Lower leg skin (tissue), 4 donors: ENCODE measurements around the gene OR8G1. TPM values are rescaled to one million over a fixed set of nuclear protein-coding genes. Genes with fewer than 3 reads are reported as not detected.

Experiments
- DNase-seq, 2 donors: peaks; one replicate each; pipeline ENCODE4 v3.0.0-alpha.2; 2019; ENCODE audit warnings: low spot score in 2 of 2
- H3K4me3 ChIP-seq: fragments of 200-600 bp; sonication (generic); 2 replicates; pipeline ENCODE4 v1.5.1; 2017; ENCODE audit warnings: mild to moderate bottlenecking, low read depth; ENCODE audit not compliant: poor library complexity, severe bottlenecking
- CTCF ChIP-seq, 3 donors: fragments of 450-650 bp; IDR thresholded peaks; one replicate each; pipeline ENCODE4 v1.5.1; 2016; ENCODE audit warnings: antibody characterized with exemption in 3 of 3, mild to moderate bottlenecking in 3 of 3, moderate library complexity in 2 of 3
- POLR2A ChIP-seq, 2 donors: fragments of 450-650 bp; IDR thresholded peaks; one replicate each; pipeline ENCODE4 v1.6.1; 2016 to 2017; ENCODE audit warnings: antibody characterized with exemption in 2 of 2, mild to moderate bottlenecking in 1 of 2, moderate library complexity in 1 of 2
- WGBS, 2 donors: methylation state at CpG; one replicate each; pipeline ENCODE4 v1.1.5; 2018; 5-methylcytosine and 5-hydroxymethylcytosine counted together
- intact Hi-C: fragments of 100-400 bp; cut with DNase I; formaldehyde crosslinking; loops from one replicate; pipeline ENCODE4 v1.15.0; 2023; ENCODE audit warnings: low total_unique reads
- total RNA-seq, 4 donors: library from RNA; depleted of rRNA; stranded (reverse); fragments of >200 nt; gene quantifications; one replicate each; pipeline ENCODE4 v1.1.0, GENCODE V29; 2016

Gene OR8G1, protein sequence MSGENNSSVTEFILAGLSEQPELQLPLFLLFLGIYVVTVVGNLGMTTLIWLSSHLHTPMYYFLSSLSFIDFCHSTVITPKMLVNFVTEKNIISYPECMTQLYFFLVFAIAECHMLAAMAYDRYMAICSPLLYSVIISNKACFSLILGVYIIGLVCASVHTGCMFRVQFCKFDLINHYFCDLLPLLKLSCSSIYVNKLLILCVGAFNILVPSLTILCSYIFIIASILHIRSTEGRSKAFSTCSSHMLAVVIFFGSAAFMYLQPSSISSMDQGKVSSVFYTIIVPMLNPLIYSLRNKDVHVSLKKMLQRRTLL
- total RNA-seq, result not detected

DNA sequence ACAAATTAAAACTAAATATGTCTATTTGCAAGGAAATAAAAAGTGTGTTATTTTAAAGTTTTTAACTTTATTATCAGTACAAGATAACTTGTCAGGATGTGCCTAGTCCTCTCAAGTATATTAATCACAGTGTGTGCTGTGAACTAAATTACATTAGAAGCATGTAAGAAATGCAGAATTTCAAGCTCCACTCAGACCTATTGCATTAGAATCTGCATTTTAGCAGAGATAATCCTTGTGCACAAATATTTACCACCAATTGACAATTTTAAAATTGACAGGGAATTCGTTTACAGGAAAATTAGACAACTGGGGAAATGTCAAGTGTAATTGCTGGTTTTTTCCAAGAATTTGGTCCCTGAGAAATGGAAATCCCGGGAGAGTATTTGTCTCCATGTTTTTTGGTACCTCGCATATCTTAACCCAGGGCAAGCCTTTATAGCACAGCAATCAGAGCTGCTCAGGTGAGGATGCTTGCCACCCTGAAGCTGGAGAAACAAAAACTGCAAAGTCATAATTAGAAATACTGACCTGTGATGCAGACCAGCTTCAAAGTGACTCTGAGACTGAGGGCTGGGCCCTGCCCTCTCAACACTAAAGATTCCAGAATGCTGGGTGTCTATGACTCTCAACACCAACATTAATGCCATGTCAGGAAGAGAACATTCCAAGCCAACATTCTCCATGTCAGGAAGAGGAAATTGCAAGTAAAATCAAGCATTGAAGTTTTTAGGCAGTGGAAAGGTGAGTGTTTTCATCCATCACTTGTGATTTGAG, at the start of gene OR8G1:
TSS of gene OR8G1 (plus strand) at position 475 of the 777 bp plus-strand sequence. CDS start 8,581 bp downstream, outside the sequence.
- 62 to 70% methylated on average over 3 of the region's 3 CpGs for WGBS, 2 donors
- intact Hi-C loops, result no loop called here
- TF ChIP-seq POLR2A (IDR thresholded peaks at IDR 0.05) (no peak), CTCF (IDR thresholded peaks at IDR 0.05) (no peak)
- H3K4me3 ChIP-seq, result no peak within 1 kb of the TSS
- no peak for DNase-seq

DNA sequence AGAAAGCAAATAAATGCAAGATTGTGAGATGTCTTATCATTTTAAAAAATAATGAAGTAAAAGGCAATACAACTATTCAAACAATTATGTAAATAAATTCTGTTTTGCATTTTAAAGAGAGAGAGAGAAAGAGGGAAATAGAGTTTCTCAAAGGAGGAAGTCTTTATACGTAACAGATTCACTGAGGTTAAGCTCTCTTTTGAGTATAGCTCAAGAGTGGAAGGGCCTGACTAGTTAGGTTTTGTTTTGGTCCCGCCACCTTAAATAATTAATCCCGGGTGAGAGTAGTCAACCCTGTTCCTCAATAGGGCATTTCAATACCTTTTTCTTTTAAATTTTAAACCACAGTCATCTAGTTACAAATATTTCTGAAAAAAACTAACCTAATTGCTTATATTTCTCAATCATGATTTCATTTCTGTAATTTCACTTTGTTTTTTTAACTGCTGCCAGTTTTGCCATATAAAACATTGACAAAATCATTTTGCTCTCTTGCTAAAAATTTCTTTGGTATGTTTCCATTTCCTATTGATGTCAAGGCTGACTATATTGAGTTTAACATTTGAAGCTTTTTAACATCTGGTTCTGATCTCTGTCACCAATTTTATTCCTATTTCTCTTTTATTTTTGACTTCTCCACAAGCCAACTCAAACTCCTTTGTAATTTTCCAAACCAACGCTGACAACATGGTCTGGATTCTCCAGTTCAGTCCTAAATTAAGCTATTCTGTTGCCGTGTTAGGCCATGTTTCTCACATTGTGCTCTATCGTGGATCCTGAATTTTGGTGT, 47.5 kb upstream of the OR8G1 start:
- TF ChIP-seq CTCF (IDR thresholded peaks at IDR 0.05), result no peak
- no peak for TF ChIP-seq POLR2A (IDR thresholded peaks at IDR 0.05)
- WGBS, 2 donors, result 29 to 40% methylated on average over 6 of the region's 6 CpGs
- DNase-seq, result no peak
- intact Hi-C loops, result loop anchor here (10.0 kb wide), 1 partner anchor 119 kb away; no protein-coding TSS in a partner anchor
- H3K4me3 ChIP-seq, result no peak overlapping the region

DNA sequence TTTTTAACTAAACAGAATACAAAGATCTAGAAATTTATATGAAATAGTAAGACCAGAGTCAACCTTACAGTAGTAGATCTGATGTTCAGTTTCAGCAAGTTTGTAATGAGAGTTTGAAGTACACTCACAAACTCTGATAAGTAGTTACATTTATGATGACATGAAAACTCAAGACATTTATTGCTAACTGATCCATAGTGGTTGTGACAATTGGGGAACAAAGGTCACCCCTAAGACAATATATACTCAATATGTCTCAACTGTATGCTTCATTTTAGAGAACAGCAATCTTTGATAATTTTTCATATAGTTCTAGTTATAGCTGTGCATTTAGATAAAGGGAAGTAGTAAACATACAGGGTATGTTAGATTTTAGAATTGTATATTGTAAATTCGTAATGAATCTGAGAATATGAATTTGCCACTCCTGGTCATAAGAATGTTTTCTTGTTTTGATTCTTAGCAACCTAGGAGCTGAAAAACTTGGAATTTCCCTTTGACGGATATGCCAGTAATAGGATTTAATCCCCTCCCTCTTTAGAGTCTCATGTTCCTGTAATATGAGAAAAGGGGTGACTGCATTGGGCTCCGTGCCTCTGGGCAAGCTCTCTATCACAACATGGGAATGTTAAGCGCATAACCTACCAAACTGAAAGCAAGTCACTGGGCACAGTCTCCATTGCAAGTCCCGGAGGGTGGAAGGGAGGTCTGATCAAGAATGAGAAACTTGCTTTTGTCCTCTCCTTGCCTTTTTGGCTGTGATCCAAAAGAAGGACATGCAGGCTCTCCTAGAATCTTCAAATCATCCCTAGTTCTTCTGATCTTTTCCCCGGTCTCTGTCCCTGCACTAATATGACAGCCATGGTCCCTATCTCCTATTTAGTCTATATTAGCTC, 46.4 kb upstream of the OR8G1 start:
- H3K4me3 ChIP-seq, result no peak overlapping the region
- intact Hi-C loops, result loop anchor here (10.0 kb wide), 1 partner anchor 120 kb away; no protein-coding TSS in a partner anchor
- no peak for DNase-seq
- 24 to 30% methylated on average over 6 of the region's 6 CpGs for WGBS, 2 donors
- no peak for TF ChIP-seq POLR2A (IDR thresholded peaks at IDR 0.05)
- no peak for TF ChIP-seq CTCF (IDR thresholded peaks at IDR 0.05)

- intact Hi-C loops, result loop anchor here (10.0 kb wide), 1 partner anchor 120 kb away; no protein-coding TSS in a partner anchor
- WGBS, 2 donors, result 29 to 36% methylated on average over 4 of the region's 4 CpGs
- TF ChIP-seq CTCF (IDR thresholded peaks at IDR 0.05), result peak in 1 of 3 donors; percentile 13
- TF ChIP-seq POLR2A (IDR thresholded peaks at IDR 0.05), result no peak
- peak in 1 of 2 donors; percentile 56 for DNase-seq
- no peak overlapping the region for H3K4me3 ChIP-seq
Observed at GRCh38 chr11:124195189-124195734, 45.6 kb upstream of the OR8G1 start.
